Epithelial cell of proximal tubule (primary cell): Measurements from ENCODE around the gene ERC1. TPM values are rescaled to one million over a fixed set of nuclear protein-coding genes. Genes with fewer than 3 reads are reported as not detected.
"Not testable (repeated sequence)": the region's sequence is repeated elsewhere in the genome, so short reads cannot be mapped to it uniquely, and the experiment has no call there.

Experiments used
- DNase-seq: peaks from one replicate; pipeline ENCODE4 v3.0.0-alpha.2; 2011; ENCODE audit warnings: low read depth
- H3K4me3 ChIP-seq: 2 replicates; pipeline ENCODE4 v1.5.1; 2011; ENCODE audit warnings: low read depth, mild to moderate bottlenecking, low read length
- CTCF ChIP-seq: conservative IDR thresholded peaks from 2 replicates; pipeline ENCODE4 v1.5.1; 2012; ENCODE audit warnings: low read depth, mild to moderate bottlenecking, low read length
- total RNA-seq: library from RNA; depleted of rRNA; stranded (reverse); fragments of >200 nt; gene quantifications from 2 replicates; pipeline ENCODE4 v1.2.3, GENCODE V29; 2015

Gene ERC1
- total RNA-seq, 1 donor from 2014 or later: 16.5 TPM

- DNase-seq: no peak
- H3K4me3 ChIP-seq: no peak overlapping the region
- TF ChIP-seq CTCF: no peak
Observed at GRCh38 chr12:1252758-1253157, 261.7 kb downstream of the ERC1 start.

GRCh38 chr12:1255125-1255524, 264.1 kb downstream of the ERC1 start:
- H3K4me3 ChIP-seq, DNase-seq: not testable (repeated sequence)

GRCh38 chr12:1255854-1256253, 264.8 kb downstream of the ERC1 start:
- not testable (repeated sequence) for H3K4me3 ChIP-seq, DNase-seq

GRCh38 chr12:1256285-1256684, 265.3 kb downstream of the ERC1 start:
- H3K4me3 ChIP-seq: no peak overlapping the region
- no peak for TF ChIP-seq CTCF
- no peak for DNase-seq

- TF ChIP-seq CTCF: no peak
- DNase-seq: no peak
- H3K4me3 ChIP-seq: no peak overlapping the region
Observed at GRCh38 chr12:1256991-1257390, 266.0 kb downstream of the ERC1 start.

- DNase-seq: no peak
- TF ChIP-seq CTCF: no peak
- H3K4me3 ChIP-seq: no peak overlapping the region
Observed at GRCh38 chr12:1262011-1262410, 271.0 kb downstream of the ERC1 start.

GRCh38 chr12:1267243-1267642, 276.2 kb downstream of the ERC1 start:
- no peak for TF ChIP-seq CTCF
- no peak for DNase-seq
- no peak overlapping the region for H3K4me3 ChIP-seq

- no peak overlapping the region for H3K4me3 ChIP-seq
- DNase-seq: no peak
- TF ChIP-seq CTCF: no peak
Observed at GRCh38 chr12:1272142-1272541, 281.1 kb downstream of the ERC1 start.
